IPS-18c (cell line): Measurements from ENCODE around the gene DNAAF5.
"Not testable (repeated sequence)": the region's sequence is repeated elsewhere in the genome, so short reads cannot be mapped to it uniquely, and the experiment has no call there.

Experiments
- H3K4me3 ChIP-seq: 2 replicates; pipeline ENCODE4 v1.7.0; 2013; ENCODE audit warnings: low read depth, mild to moderate bottlenecking, low read length, moderate library complexity; ENCODE audit not compliant: insufficient read depth
- H3K9me3 ChIP-seq: one replicate; pipeline ENCODE4 v1.6.1; 2013; ENCODE audit warnings: mild to moderate bottlenecking, low read length, moderate library complexity; ENCODE audit not compliant: control insufficient read depth, insufficient read depth

The DNAAF5 gene

DNA sequence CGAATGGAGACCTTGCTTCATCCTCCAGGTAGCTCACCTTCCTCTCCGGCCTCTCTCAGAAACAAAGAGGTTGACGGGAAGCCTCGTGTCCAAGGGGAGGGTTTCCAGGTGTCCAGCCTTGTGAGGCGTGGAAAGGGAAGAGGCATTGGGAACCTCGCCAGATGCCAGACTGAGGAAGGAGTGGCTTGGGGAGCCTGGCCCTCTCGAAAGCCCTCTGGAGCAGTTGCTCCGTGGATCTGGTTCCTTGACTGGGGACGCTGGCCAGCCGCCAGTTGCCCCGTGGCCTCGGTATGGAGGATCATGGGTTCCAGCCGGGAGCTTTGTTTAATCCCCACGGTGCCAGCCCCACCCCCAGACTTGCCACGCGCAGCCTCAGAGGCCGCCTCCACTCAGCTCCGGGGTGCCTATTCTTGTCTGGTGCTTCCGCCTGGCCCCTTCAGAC is 75.5 kb downstream of the DNAAF5 start:
- Histone ChIP-seq H3K9me3 (peaks cover 2% of the 10 kb centered on the region), H3K4me3 (no peak overlapping the region)

DNA sequence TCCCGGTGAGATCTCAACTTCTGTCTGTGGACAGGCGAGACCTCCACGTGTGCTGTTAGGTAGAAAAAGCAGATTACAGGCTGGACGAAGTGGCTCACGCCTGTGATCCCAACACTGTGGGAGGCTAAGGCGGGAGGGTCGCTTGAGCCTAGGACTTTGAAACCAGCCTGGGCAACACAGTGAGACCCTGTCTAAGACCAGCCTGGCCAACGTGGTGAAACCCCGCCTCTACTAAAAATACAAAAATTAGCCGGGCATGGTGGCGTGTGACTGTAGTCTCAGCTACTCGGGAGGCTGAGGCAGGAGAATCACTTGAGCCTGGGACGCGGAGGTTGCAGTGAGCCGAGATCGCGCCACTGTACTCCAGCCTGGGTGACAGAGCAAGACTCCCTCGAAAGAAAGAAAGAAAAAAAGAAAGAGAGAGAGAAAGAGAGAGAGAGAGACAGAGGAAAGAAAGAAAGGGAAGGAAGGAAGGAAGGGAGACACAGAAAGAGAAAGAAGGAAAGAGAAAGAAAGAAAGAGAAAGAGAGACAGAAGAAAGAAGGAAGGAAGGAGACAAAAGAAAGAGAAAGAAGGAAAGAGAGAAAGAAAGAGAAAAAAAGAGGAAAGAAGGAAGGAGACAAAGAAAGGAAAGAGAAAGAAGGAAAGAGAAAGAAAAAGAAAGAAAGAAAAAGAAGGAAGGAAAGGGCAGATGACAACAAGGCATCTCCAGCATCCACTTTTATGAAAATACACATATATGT is 76.2 kb downstream of the DNAAF5 start:
- Histone ChIP-seq H3K9me3 (peaks cover 2% of the 10 kb centered on the region), H3K4me3 (no peak overlapping the region)

DNA sequence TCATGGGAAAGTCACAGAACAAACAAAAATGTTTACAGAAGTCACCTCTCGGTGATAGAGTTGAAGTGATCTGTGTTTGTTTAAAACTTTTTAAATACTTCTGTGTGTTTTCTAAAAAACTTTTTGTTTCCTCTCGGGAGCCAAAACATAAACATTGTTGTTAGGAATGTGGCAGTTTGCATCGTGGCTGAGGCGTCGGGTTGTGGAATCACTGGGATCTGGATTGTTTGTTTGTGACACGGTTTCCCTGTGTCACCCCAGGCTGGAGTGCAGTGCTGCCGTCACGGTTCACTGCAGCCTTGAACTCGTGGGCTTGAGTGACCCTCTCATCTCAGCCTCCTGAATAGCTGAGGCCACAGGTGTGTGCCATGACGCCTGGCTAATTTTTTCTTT is 76.7 kb downstream of the DNAAF5 start:
- H3K9me3 ChIP-seq = peaks cover 2% of the 10 kb centered on the region
- H3K4me3 ChIP-seq = no peak overlapping the region

DNA sequence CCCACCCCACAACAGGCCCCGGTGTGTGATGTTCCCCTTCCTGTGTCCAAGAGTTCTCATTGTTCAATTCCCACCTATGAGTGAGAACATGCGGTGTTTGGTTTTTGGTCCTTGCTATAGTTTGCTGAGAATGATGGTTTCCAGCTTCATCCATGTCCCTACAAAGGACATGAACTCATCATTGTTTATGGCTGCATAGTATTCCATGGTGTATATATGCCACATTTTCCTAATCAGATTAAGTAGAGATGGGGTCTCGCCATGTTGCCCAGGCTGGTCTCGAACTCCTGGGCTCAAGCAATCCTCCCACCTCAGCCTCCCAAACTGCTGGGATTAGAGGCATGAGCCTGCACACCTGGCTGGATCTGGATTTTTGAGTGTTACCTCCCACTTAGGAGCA is 77.3 kb downstream of the DNAAF5 start:
- not testable (repeated sequence) for H3K4me3 ChIP-seq, H3K9me3 ChIP-seq

DNA sequence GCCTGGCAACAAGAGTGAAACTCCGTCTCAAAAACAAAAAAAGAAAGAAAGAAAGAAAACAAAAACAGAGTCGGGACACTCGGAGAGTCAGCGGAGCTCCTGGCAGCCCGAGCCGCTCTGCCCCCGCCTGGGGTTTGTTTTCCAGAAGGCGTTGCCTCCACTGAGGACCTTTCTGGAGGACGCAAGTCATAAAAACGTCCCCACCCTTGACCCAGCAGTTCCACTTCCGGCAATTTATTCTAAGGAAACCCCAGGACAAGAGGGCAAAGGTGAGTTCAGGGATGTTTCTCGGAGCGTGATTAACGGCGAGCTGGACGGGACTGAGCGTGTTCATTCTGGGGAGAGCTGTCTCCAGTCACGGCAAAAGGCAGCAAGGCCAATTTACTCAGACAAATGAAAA is 78.8 kb downstream of the DNAAF5 start:
- no peak overlapping the region for H3K4me3 ChIP-seq

DNA sequence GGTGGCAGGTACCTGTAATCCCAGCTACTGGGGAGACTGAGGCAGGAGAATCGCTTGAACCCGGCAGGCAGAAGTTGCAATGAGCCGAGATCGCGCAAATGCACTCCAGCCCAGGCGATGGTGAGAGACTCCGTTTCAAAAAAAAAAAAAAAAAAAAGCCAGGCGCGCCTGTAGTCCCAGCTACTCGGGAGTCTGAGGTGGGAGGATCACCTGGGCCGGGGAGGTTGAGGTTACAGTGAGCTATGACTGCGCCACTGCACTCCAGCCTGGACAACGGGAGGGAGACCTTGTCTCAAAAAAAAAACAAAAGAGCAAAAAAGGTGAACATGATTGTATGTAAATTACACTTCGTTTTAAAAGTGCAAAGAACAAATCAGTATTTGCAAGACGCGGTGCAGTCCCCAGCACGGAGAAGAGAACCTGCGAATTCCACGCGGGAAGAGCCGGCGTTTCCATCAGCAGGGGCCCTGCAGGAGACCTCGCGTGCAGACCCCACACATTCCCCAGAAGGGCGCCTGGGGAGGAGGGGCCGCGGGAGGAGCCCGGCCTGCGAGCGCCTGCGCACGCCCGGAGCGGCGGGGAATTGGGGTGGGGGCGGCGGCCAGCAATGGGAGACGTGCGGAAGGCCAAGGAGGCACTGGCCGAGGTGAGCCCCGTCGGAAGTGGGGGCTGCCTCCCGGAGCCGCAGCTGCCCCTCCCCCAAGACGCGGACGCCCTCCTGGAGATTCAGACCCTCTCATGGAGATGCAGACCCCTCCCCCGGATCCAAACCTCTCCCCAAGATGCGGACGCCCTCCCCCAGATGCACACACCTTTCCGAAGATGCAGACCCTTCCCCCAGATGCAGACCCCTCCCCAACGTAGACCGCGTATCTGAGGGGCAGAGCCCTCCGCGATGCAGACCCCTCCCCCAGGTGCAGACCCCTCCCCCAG is 89.1 kb downstream of the DNAAF5 start:
- peak overlapping the region; percentile 66 for H3K4me3 ChIP-seq
- H3K9me3 ChIP-seq = no peaks in the 10 kb centered on the region

More for the DNA sequence above, 78.8 kb downstream of the DNAAF5 start:
- peaks cover 2% of the 10 kb centered on the region for H3K9me3 ChIP-seq

DNA sequence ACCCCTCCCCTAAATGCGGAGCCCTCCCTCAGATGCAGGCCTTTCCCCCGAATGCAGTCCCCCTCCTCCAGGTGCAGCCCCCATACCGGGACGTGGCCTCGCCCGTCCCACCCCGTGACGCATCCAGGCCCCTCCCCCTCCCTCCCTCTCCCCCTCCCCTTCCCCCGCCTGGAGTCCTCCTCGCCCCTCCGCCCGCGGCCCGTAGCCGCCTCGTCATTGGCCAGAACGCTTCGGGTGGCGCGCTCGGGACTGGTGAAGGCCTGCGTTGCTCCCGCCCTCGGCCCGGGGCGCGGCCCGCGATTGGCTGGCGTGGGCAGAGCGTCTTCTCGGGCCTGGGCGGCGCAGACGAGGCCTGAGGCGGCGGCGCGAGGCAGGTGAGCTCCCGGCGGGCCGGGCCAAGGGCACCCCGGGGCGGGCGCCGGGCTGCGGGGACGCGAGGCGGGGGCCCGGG is 89.8 kb downstream of the DNAAF5 start:
- no peaks in the 10 kb centered on the region for H3K9me3 ChIP-seq
- H3K4me3 ChIP-seq = peak overlapping the region; percentile 66; the same call in 1 of the 2 replicates

DNA sequence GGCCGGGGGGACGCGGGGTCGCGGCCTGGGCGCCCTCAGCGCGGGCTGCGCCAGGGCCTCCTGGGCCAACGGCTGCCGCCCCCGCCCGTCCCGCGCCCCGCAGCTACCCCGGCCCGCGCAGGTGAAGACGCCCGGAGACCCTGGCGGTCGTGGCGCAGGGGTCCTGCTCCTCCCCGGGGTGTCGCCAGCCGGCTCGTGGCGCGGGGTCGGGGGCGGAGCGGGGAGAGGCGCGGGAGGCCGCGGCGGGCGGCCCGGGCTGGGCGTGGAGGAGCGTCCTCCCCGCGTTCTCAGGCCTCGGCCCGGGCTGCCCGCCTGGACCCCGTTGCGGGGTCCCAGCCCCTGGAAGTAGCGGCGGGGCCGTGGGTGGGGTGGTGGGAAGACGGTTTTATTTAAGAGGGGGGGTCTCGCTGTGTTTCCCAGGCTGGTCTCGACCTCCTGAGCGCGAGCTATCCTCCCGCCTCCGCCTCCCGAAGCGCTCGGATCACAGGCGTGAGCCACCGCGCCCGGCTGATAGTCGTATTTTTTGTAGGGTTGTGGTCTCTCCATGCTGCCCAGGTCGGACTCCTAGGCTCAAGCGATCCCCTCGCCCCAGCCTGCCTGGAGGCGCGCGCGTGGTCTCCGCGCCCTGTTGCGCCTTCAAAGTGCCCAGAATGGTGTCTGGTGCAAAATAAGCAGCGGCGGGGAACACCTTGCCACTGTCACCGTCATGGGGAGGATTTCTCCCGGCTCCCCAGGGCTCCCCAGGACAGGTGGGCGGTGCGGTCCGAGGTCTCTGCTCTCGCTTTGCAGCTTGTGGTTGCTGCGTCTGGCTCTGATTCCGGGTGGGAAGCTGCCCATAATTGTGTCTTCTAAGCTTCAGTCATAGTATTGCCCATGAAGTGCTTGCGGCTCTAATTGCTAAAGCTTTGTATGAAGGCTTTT is 90.5 kb downstream of the DNAAF5 start:
- Histone ChIP-seq H3K9me3 (no peaks in the 10 kb centered on the region), H3K4me3 (peak overlapping the region; percentile 81)

DNA sequence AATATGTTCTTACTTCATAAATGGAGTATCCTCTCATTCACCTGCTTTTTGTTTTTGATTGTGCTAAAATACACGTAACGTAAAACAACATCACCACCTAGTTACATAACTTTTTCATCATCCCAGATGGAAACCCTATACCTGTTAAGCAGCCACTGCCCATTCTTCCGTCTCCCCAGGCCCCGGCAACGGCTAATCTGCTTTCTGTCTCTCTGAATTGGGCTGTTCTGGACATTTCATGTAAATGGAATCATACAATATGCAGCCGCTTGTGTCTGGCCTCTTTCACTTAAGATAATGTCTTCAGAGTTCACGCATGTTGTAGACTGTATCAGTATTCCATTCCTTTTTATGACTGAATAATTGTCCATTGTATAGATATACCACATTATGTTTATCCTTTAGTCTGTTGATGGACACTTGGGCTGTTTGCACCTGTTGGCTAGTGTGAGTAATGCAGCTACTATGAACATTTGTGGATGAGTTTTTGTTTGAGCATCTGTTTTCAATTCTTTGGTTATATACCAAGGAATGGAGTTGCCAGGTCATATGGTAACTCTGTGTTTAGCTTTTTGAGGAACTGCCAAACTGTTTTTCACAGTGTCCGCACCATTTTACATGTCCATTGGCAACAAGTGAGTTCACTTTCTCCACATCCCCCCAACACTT is 91.7 kb downstream of the DNAAF5 start:
- H3K4me3 ChIP-seq = no peak overlapping the region
- no peaks in the 10 kb centered on the region for H3K9me3 ChIP-seq

DNA sequence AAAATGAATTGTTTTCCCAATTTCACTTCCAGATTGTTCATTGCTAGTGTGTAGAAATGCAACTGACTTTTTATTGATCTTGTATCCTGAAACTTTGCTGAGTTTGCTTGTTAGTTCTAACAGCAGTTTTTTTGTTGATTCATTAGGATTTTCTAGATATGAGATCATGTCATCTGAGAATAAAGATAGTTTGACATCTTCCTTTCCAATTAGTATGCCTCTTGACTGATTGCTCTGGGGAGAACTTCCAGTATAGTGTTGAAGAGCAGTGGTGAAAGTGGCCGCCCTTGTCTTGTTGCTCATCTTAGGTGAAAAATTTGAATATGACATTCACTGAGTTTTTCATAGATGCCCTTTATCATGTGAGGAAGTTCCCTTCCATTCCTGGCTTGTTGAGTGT is 93.8 kb downstream of the DNAAF5 start:
- H3K9me3 ChIP-seq = no peaks in the 10 kb centered on the region
- no peak overlapping the region for H3K4me3 ChIP-seq

DNA sequence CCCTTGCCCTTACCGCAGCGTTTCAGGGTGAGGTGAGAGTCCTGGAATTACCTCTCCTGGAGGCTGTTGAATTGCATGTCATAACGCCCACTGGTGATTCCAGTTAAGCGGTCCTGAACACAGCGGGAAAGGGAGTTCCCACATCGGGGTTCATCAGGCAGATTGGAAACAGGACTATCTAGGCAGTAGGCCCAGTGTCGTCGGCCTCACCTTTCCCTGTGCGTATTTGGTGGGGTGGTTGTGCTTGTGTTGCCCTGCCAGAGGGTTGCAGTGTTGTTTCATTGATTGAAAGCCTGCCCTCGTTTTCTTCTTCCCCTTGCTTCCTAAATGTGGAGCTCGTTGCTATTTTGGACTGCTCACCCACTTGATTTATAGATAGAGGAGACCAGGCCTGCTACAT is 95.2 kb downstream of the DNAAF5 start:
- H3K9me3 ChIP-seq = no peaks in the 10 kb centered on the region
- no peak overlapping the region for H3K4me3 ChIP-seq

DNA sequence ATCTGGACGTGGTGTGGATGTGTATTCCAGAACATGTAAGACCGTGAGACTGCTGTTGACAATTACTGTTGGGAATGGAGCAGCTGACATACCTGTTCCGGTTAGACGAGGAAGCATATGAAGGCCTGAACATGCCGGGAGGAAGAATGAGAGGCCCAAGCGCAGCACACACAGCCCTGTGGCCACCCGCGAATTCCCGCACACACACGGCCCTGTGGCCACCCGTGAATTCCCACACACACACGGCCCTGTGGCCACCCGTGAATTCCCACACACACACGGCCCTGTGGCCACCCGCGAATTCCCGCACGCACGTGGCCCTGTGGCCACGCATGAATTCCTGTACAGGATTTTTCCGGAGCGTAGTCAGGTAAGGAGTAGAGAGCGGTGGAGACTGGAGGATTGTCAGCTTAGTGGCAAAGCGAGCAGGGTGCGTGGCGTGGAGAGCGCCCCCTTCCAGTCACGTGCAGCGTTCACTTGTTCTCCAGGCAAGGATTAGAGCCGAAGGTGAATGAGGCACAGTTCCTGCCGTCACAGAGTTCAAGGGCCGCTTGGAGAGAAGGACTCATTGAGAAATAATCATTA is 96.3 kb downstream of the DNAAF5 start:
- Histone ChIP-seq H3K9me3 (no peaks in the 10 kb centered on the region), H3K4me3 (no peak overlapping the region)

DNA sequence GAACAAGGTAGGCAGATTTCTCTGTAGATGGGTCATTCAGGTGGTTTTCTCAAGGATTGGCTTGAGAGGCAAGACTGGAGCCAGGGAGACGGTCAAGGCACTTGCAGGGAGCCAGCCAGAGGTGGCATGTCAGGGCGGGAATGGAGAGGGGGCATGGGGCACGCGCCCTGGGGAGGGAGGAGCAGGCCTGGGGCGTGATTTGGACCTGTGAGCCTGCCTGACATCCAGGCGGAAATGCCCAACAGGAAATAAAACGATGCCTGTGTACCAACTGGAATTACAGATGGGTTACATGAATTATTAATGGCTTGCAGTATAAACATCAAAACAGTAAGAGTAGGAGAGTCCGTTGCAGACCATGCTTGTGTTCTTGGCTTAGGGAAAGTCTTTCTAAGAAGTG is 97.2 kb downstream of the DNAAF5 start:
- no peak overlapping the region for H3K4me3 ChIP-seq
- H3K9me3 ChIP-seq = no peaks in the 10 kb centered on the region

DNA sequence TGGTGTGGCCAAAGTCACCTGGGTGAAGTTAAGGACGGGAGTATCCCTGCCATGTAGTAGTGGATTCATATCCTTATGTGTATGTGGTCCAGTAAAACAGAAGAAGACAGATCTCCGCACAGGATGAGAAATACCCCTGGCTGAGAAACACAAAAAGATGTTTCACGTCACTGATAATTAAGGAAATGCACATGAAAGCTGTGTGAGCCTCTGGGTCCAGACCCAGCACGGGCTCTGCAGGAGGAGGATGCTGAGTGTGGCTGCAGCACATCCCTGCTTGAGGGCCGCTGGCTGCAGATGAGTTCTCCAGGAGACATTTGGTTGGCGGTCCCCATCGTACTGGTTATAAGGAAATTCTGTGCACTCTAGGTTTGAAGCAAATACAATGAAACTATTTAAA is 97.6 kb downstream of the DNAAF5 start:
- H3K4me3 ChIP-seq = no peak overlapping the region

DNA sequence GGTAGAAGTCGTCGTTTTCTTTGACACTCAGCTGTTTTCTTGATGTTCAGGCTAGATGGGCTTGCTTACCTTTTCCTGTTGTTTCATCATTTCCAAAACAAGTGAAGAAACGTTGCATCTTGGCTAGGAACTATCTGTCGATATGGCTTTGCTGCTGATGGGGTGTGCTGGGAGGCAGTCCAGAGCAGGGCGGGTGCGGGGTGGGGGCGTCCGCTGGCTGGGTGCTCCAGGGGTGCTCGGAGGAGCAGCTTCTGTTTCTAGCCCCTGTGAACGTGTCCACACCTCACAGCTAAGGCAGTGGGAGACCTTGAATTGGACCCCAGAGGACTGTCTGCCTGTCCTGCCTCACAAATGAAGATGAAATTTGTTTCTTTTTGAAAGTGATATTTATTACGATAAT is 98.2 kb downstream of the DNAAF5 start:
- no peaks in the 10 kb centered on the region for H3K9me3 ChIP-seq
- H3K4me3 ChIP-seq = no peak overlapping the region

More for the DNA sequence above, 97.6 kb downstream of the DNAAF5 start:
- no peaks in the 10 kb centered on the region for H3K9me3 ChIP-seq

DNA sequence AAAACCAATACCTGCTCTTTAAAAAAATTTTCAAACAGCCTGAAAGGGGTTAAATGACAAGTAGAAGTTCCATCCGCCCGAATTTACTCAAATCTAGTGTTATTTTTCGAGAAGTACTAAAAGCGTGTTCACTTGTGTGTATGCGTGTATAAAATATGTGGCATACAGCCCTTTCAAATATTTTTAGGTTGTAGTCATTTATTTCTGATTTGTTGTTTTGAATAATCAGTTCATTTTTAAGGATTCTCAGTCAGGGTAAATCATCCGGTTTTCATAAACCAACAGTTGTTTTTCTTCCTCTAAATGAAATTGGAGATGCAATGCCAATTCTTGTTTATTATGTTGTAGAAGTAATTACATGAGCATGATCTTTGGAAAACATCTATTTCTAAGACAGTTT is 98.9 kb downstream of the DNAAF5 start:
- Histone ChIP-seq H3K9me3 (no peaks in the 10 kb centered on the region), H3K4me3 (no peak overlapping the region)
